HG03432 (cell line): ENCODE measurements around the gene CFAP74.
"Not testable (repeated sequence)": the region's sequence is repeated elsewhere in the genome, so short reads cannot be mapped to it uniquely, and the experiment has no call there.

ENCODE experiments used
- ATAC-seq: cut with Tn5 transposase; IDR thresholded peaks from one replicate; pipeline ENCODE4 v1.9.1; 2021; ENCODE audit warnings: mild to moderate bottlenecking, moderate library complexity; ENCODE audit not compliant: unreplicated experiment

CFAP74 gene

DNA sequence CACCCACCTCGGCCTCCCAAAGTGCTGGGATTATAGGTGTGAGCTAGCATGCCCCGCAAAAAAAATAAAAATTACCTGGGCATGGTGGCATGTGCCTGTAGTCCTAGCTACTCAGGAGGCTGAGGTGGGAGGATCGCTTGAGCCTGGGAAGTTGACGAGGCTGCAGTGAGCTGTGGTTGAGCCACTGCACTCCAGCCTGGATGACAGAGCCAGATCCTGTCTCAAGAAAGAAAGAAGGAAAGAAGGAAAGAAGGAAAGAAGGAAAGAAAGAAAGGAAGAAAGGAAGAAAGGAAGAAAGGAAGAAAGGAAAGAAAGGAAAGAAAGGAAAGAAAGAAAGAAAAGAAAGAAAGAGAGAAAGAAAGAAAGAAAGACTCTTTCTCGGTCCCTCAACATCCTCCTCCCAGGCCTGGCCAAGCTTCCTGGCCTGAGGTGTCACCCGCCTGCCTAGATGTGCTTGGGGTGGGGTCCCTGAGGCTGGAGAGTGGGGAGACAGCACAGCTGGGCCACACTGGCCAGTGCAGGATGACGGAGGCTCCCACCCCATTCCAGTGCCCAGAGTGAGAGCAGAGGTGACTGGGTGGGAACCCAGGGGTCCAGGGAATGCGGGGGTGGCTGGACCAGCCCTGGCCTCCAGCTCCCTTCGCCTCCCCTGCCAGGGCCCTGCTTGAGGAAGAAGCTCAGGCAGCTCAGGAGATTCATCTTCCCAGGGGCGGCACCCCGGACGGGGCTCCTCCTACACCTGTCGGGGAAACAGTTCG, 102.5 kb downstream of the CFAP74 start:
- no peak for ATAC-seq

DNA sequence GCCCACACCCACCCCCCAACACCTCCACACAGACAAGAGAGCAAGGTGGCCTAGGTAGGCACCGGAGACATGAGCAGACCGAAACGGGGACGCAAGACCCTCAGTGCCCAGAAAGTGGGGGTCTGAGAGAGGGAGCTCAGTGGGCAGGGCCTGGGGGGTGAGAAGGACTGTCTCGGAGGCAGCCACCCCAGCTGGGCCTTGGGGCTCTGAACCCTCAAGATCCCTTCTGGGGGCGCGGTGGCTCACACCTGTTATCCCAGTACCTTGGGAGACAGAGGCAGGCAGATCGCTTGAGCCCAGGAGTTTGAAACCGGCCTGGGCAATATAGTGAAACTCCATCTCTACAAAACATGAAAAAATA, 103.6 kb downstream of the CFAP74 start:
- ATAC-seq: no peak

- no peak for ATAC-seq
These were observed 104.2 kb downstream of the CFAP74 start for GRCh38 chr1:1899266-1899966.

DNA sequence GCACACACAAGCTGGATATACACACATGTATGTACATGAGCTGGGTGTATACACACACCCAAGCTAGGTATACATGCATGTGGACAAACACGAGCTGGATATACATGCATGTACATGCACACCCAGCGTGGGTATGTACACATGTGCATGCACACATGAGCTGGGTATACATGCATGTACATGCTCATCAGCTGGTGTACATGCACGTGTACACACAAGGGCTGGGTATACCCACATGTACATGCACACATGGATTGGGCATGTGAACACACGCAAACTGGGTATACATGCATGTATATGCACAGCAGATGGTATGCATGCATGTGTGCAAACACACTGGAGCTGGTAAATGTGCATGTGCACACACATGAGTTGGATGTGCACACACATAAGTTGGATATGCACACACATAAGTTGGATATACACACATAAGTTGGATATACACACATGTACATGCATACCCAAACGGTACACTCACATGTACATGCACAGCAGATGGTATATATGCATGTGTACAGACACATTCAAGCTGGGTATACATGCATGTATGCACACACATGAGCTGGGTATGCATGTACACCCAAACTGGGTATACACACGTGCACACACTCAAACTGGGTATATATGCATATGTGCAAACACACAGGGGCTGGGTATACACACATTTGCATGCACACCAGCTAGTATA, 105.2 kb downstream of the CFAP74 start:
- ATAC-seq: no peak

DNA sequence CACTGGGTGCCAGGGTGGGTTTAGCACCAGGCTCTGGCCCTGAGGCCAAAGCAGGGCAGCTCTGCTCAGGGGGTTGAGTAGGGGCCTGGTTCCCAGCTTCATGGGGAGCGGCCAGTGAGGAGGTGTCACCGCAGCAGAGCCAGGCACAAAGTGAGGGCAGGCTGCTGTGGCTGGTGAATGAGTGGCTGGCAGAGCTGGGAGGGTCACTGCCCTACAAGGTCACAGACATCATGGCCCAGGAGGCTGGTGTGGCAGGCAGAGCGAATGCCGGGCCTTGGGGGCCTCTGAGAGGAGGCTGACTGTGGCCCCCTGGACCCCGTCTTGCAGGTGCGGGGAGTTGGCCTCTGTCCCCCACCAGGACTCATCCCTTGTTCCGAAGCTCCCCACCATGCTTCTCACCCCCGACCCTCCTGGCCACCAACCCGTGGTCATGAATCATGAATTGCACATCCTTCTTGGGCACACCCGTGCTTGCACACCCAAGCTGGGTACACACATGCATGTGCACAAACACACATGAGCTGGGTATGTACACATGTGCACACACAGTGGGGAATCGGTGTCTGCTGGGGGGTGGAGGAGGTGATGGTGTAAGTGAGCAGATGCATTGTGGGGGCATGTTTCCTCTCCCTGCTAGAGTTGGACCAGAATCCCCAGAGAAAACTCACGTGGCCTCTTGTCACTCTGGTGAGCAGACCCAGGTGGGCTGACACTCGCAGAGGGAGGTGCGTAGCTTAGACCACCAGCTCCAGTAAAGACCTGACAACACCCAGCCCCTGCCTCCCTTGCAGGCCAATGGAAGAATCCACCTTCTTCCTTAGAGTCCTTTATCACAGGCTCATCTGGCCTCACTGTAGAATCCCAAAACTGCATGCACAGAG, 107.9 kb downstream of the CFAP74 start:
- no peak for ATAC-seq

DNA sequence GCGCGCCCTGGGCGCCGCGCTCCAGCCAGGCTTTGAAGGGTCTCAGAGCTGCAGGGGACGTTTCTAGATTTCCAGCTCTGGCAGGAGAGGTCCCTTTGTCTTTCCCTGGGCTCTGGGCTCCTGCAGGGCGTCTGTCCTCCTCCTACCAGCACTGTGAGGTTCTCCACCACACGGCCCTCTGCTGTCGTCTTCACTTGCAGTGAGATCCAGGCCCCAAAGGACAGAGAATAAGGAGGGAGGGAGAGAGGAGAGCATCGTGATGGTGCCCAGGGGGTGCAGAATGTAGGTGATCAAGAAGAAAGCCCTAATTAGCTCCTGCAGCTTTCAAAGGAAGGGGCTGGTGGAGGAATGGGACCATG, 108.5 kb downstream of the CFAP74 start:
- ATAC-seq: no peak

- no peak for ATAC-seq
These were observed 109.1 kb downstream of the CFAP74 start for GRCh38 chr1:1894354-1895059.

GRCh38 chr1:1893997-1894353, 109.6 kb downstream of the CFAP74 start:
- ATAC-seq: no peak

DNA sequence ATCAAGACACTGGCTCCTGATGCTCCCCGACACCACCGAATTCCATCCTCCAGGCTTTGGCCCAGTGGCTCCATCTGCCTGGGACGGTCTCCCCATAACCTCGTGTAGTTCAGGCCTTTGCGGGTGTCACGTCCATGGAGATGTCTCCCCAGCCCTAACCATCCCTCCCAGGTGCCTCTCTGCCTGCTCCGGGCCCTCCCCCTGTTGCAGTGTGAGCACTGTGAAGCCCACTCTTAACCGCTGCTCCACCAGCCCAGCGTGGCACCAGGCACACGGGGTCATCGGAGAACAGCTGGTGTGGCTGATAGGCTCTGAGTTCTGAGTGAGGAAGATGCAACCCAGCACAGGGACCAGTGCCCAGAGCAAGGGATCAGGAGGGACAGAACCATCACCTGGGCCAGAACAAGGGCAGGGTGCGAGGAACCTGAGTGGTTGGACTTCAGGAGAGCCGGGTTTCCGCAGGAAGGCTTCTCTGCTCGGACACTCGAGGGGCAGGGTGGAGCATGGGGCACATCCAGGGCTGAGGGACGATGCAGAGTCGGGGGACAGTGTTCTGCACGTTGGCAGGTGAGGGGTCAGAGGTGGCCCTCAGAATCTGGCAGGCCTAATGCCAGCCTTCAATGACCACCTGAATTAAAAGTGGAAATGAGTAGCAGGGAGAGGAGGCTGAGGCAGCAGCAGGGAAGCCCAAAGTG, 110.1 kb downstream of the CFAP74 start:
- ATAC-seq: no peak

DNA sequence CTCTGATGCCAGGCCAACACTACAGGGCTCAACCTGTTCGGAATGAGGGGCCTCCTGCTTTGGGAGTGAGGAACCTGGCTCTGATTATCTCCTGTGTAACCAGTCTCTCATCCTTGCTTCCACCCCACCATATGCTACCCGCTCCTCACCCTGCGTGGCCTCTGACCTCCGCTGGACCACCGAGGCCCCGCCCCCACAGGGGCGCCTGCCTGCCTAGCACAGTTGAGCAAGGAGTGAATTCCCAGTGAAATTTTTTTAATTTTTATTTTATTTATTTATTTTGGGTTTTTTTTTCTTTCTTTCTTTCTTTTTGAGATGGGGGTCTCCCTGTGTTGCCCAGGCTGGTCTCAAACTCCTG, 110.8 kb downstream of the CFAP74 start:
- ATAC-seq: no peak

GRCh38 chr1:1892079-1892762, 111.4 kb downstream of the CFAP74 start:
- no peak for ATAC-seq

- ATAC-seq: peak; percentile 25
These were observed 112.1 kb downstream of the CFAP74 start for GRCh38 chr1:1891349-1892078.

DNA sequence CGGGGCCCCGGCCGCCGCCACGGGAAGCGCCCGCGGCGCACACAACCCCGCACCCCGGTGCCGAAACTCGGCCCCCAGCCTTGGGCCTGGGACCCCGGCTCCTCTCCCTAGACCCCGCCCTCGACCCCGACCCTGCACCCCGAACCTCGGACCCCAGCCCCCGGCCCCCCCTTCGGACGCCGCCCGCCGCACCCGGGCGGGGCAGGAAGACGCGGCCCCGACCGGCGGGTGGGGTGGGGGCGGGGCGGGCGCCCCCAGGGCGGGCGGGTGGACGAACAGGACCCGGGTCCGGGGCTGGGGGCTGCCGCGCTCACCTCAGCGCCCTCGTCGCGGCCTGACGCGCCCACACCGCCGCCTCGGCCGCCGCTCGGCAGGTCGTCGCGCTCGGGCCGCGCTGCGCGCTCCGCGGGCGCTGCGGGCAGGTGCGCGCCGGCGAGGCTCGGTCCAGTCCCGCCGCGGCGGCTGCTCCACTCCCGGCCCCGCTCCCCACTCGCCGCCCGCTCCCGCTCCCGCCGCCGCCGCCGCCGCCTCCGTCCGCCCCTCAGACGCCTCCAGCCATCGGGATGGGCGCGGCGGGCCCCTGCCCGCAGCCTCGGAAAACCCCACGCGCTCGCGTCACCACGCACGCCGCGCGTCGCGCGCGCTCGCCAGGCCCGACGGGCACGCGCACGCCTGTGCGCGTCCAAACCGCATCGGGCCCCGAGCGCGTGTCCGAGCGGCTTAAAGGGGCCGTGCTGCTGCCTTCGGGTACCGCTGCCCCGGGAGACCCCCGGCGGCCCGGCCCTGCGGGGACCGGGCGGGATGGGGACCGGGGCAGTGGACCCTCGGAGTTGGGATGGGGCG, 112.9 kb downstream of the CFAP74 start, which contains the start of gene GNB1:
Gene GNB1, minus strand, starts transcription at position 582 of the 843 bp plus-strand sequence. CDS start 65,634 bp downstream, outside the sequence.
- ATAC-seq: peak; percentile 77

- peak; percentile 35 for ATAC-seq
These were observed 113.6 kb downstream of the CFAP74 start for GRCh38 chr1:1889847-1890505.

GRCh38 chr1:1889090-1889750, 114.4 kb downstream of the CFAP74 start:
- ATAC-seq: no peak

GRCh38 chr1:1883890-1884289, 119.7 kb downstream of the CFAP74 start:
- ATAC-seq: not testable (repeated sequence)
